DOHH2 (cell line): ENCODE results near the gene DLK1.

Source experiments
- H3F3A ChIP-seq: fragments of 200-600 bp; sonication (generic), shearing (Covaris generic); 2 replicates; pipeline ENCODE4 v1.6.0; 2016; ENCODE audit warnings: antibody characterized with exemption, mild to moderate bottlenecking; ENCODE audit not compliant: control insufficient read depth, insufficient read depth
- H3K27ac ChIP-seq: fragments of 200-600 bp; sonication (generic); 2 replicates; pipeline ENCODE4 v1.5.1; 2014; ENCODE audit warnings: low read depth, mild to moderate bottlenecking, low read length, moderate library complexity
- H3K27me3 ChIP-seq: fragments of 200-600 bp; sonication (generic); 2 replicates; pipeline ENCODE4 v1.6.1; 2014; ENCODE audit warnings: mild to moderate bottlenecking, low read length, mixed read lengths; ENCODE audit not compliant: control insufficient read depth
- H3K36me3 ChIP-seq: fragments of 200-600 bp; sonication (generic); 2 replicates; pipeline ENCODE4 v1.6.1; 2014; ENCODE audit warnings: mild to moderate bottlenecking, low read length, moderate library complexity, mixed read lengths; ENCODE audit not compliant: control insufficient read depth
- H3K4me1 ChIP-seq: fragments of 200-600 bp; sonication (generic); 2 replicates; pipeline ENCODE4 v1.6.1; 2014; ENCODE audit warnings: mild to moderate bottlenecking, low read length, mixed read lengths; ENCODE audit not compliant: control insufficient read depth
- H3K4me2 ChIP-seq: fragments of 200-600 bp; sonication (generic); 2 replicates; pipeline ENCODE4 v1.6.0; 2014; ENCODE audit warnings: mild to moderate bottlenecking, low read length, moderate library complexity
- H3K4me3 ChIP-seq: fragments of 200-600 bp; sonication (generic); 2 replicates; pipeline ENCODE4 v1.5.1; 2014; ENCODE audit warnings: mild to moderate bottlenecking, low read length, mixed read lengths
- H3K79me2 ChIP-seq: fragments of 200-600 bp; sonication (generic); 2 replicates; pipeline ENCODE4 v1.6.1; 2014; ENCODE audit warnings: mild to moderate bottlenecking, low read length, mixed read lengths; ENCODE audit not compliant: control insufficient read depth
- H3K9me2 ChIP-seq: fragments of 200-600 bp; sonication (generic); replicated peaks from 2 replicates; pipeline ENCODE4 v1.6.1; 2014; ENCODE audit warnings: mild to moderate bottlenecking, low read length, mixed read lengths; ENCODE audit not compliant: control insufficient read depth
- H3K9me3 ChIP-seq: fragments of 200-600 bp; sonication (generic); 2 replicates; pipeline ENCODE4 v1.6.1; 2014; ENCODE audit warnings: antibody characterized with exemption, low read length, mixed read lengths; ENCODE audit not compliant: control insufficient read depth, insufficient read depth
- H4K20me1 ChIP-seq: fragments of 200-600 bp; sonication (generic); 2 replicates; pipeline ENCODE4 v1.6.0; 2014; ENCODE audit warnings: low read depth, mild to moderate bottlenecking, antibody characterized with exemption, low read length, moderate library complexity; ENCODE audit not compliant: control insufficient read depth, insufficient read depth
- CTCF ChIP-seq: fragments of 200-600 bp; sonication (generic); IDR thresholded peaks from one replicate; pipeline ENCODE4 v1.5.1; 2014; ENCODE audit warnings: antibody characterized with exemption, mild to moderate bottlenecking, low read depth, low read length; ENCODE audit not compliant: poor library complexity, severe bottlenecking
- EZH2phosphoT487 ChIP-seq: fragments of 200-600 bp; sonication (generic); IDR thresholded peaks from 2 replicates; pipeline ENCODE4 v1.6.1; 2017; ENCODE audit warnings: borderline replicate concordance, mild to moderate bottlenecking, antibody characterized with exemption, low read length, moderate library complexity, mixed read lengths

Gene DLK1

GRCh38 chr14:100747021-100747586, 20.4 kb downstream of the DLK1 start:
- Histone ChIP-seq H3K4me2 (no peak overlapping the region), H3K9me3 (no peaks in the 10 kb centered on the region), H3K9me2 (no peaks in the 10 kb centered on the region), H3F3A (no peaks in the 10 kb centered on the region), H3K4me1 (no peaks in the 10 kb centered on the region), H3K4me3 (no peak overlapping the region), H3K36me3 (no peaks in the 10 kb centered on the region), H3K79me2 (no peaks in the 10 kb centered on the region), H3K27ac (no peak overlapping the region), H3K27me3 (no peaks in the 10 kb centered on the region), H4K20me1 (no peaks in the 10 kb centered on the region)
- TF ChIP-seq EZH2phosphoT487 (no peak), CTCF (no peak)

- H3K4me3 ChIP-seq, result no peak overlapping the region
- H3K27ac ChIP-seq, result no peak overlapping the region
- no peaks in the 10 kb centered on the region for H3K27me3 ChIP-seq
- no peaks in the 10 kb centered on the region for H3K9me3 ChIP-seq
- no peaks in the 10 kb centered on the region for H3K36me3 ChIP-seq
- no peaks in the 10 kb centered on the region for H3K79me2 ChIP-seq
- no peaks in the 10 kb centered on the region for H4K20me1 ChIP-seq
- no peak for TF ChIP-seq CTCF
- no peak for TF ChIP-seq EZH2phosphoT487
- H3K4me2 ChIP-seq, result no peak overlapping the region
- H3F3A ChIP-seq, result no peaks in the 10 kb centered on the region
- H3K4me1 ChIP-seq, result no peaks in the 10 kb centered on the region
- no peaks in the 10 kb centered on the region for H3K9me2 ChIP-seq
Measured at GRCh38 chr14:100747736-100748135, 21.0 kb downstream of the DLK1 start.

GRCh38 chr14:100748403-100748802, 21.7 kb downstream of the DLK1 start:
- TF ChIP-seq CTCF (no peak), EZH2phosphoT487 (no peak)
- Histone ChIP-seq H3K4me1 (no peaks in the 10 kb centered on the region), H3K4me2 (no peak overlapping the region), H4K20me1 (no peaks in the 10 kb centered on the region), H3K4me3 (no peak overlapping the region), H3K9me3 (no peaks in the 10 kb centered on the region), H3K79me2 (no peaks in the 10 kb centered on the region), H3F3A (no peaks in the 10 kb centered on the region), H3K36me3 (no peaks in the 10 kb centered on the region), H3K9me2 (no peaks in the 10 kb centered on the region), H3K27me3 (0 out of 2 replicates have a peak, but pooled peaks cover 3% of the 10 kb centered on the region), H3K27ac (no peak overlapping the region)
